ENCODE measurements around the gene BTBD2.

DNA sequence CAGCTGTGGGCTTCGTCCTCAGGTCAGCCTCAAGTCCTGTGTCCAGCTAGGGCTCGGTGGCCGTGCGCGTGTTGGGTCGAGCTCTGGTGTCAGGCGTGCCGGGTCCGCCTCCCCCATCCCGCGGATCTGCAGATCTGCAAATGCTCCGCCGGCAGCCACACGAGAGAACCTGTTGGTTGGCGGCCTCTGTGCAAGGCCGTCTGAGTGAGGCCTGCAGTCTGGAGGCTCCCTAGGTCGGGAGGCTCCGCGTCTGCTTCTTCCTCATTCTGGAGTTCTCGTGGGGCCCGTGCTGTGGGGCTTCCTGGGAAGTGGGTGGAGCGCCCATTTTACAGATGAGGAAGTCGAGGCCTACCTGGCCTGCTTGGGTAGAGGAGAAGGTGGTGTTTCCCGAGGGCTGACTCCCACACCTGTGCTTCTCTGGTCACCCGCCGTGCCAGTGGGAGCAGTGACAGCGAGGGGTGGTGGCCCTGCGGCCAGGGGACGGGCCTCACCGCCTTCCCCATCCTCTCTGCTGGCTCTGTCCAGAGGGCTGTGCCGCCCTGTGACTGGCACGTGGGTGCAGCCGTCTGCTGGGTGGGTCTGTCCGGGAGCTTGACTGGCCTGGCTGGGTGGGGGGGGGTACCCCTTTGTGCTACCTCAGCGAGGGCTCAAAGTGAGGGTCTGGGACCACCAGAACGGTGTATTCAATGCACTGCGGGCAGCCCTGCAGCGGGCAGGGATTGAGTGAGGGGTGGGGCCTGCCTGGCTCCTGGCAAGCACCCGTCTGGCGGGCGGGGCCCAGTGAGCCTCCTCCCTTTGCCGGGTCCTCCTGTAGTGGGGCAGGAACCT, 71.2 kb downstream of the BTBD2 start:
- TF ChIP-seq CTCF (IDR thresholded peaks at IDR 0.05) (no peak), ZFX (IDR thresholded peaks at IDR 0.05; ENCODE audit: borderline replicate concordance) (no peak)

Data from 22Rv1 (cell line).